NCI-H128 (cell line): ENCODE results near the gene NPTN.

Source experiments
- DNase-seq: peaks from one replicate; lab custom pipeline; 2025; ENCODE audit not compliant: unreplicated experiment; lab: John Stamatoyannopoulos, UW

Gene NPTN

DNA sequence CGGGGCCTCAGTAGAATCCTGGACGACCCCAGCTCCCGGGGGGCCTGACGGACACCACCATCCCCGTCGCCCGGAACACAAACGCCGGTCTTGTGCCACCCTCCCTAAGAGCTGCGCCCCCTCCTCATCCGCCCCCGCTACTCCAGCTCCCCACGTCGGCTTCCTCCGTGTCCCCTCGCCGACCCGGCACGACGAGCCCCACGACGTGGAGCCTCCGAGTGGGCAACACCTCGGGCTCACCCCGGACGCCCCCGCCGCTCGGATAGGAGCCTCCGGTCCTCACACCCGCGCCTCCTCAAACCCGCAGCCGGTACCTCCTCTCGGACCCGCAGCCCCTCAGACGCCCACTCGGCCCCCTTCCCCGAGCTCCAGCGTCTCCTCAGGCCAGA, 525 bp downstream of the NPTN start:
- DNase-seq: no peak

DNA sequence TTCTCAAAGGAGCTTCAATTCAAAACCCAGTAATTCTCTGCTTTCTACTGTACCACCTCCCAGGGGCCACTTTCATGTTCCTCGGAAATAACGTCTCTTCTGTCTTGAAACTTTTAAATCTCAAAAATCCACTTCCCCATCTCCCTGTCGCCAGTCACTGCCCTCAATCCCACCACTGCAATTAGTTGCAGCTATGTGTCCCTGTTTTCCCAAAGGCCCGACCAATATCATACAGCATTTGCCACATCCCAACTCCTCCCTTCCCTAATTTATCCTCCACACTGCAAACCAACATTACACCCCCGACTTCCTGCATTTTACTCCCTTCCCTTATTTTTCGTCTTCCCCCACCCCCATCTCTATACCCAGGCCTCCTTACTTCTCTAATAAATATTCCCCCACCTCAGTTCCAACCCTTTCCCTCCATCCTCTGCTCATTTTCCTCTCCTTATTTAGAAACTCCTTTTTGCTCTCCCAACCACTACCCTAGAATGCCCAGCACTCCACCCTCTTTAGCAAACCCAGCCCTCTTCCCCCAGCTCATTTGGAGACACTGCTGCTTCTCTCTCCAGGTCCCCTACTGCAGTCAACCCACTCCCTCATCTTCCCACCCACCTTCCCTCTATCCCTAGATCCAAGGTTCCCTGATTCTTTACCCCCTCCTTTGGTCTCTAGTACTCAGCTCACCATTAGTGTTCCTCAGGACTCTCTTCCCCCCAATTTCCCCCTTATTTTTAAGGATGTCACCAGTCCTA, 1.1 kb downstream of the NPTN start:
- DNase-seq: no peak

DNA sequence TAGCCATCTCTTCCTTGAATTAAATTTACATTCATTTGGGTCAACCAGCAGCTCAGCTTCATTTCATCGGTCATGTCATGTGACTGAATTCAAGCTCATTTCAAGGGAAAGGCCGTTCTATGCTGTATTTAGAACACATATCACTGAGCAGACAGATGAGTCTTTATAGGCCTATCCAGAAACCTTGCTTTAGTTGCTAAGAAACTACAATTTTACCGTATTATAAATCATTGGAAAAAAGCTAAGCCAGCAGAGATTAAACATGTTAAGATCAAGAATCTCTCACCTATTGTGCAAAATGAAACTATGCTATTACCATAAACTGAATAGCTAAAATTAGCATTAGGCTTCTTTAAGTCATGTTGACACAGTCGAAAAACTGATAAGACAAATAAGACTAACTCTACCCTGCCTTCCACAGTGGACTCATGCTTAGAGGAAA, 2.2 kb downstream of the NPTN start:
- DNase-seq: no peak

DNA sequence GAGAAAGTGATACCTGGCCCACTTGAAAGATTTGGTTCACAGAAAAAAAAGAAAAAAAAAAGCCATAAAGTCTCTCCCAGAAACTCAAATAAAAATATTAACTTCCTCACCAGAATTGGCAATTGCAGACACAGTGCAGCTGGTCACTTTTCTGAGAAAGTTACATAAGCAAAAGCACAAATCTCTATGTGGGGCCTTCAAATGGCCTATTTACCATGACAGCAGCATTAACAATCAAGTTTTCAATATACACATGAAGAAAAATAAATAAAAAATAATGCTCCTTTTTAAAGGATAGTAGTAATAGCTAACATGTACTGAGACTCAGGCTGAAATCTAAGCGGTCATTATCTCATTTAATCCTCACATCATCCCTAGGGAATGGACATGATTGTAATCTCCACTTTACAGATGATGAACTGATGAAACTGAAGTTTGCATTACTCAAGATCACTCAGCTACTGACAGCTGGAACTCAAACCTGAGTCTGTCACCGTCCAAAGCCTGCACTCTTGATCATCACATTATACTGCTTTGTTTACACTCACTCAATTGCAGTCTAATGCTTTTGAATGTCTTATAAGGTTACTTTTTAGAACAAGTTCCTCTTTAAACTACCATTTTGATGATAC, 3.3 kb downstream of the NPTN start:
- no peak for DNase-seq

DNA sequence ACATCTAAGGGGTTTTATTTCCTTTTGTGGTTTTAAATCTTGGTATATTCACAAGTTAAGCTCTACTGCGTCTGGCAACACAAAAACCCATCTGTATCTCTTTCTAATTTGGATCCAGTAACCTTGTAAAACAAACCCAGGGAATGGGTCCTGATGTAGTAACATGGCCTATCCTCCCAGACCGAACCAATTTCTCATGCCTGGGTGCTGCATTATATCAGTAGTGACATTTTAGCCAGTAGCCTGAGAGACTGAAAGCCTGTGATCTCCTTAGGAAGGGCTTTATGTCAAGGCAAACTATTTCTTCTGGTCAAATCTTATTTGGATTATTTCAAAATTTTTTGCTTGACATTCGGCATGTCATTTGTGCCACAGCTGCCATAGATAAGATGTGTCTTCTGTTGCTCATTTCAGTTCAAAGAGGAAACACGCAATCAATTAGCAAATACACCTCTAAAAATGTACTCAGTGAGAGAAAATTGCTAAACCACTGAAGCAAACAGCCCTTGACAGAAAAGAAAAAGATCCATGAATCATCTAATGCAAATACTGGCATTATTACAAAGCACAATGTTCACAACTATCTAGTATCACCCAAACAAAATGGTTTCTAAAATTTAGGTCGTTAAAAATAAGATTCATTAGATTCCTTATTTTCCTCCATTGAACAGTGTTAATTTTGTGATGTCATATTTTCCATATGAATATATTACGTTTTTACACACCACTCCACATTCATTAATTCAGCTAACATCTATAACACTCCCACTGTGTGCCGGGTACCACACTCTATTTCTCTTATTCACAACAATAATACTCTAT, 4.0 kb downstream of the NPTN start:
- DNase-seq: no peak

DNA sequence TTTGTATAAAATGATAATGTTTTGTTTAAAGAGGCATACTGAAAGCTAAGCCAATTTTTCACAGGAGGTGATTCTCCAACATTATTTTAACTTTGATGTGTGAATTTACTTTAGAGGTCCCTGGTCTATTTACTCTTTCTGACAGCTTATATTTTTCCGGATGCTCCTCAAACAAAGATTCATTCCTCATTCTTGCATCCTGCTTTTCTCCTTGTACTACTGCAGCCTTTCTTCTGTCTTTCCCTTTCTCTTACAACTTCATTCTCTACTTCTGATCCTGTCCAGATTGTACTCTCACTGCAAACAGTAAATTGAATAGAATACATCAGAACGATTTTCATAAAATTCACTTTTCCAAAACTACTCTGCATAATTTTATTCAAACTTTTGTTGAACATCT, 5.1 kb downstream of the NPTN start:
- DNase-seq: no peak

DNA sequence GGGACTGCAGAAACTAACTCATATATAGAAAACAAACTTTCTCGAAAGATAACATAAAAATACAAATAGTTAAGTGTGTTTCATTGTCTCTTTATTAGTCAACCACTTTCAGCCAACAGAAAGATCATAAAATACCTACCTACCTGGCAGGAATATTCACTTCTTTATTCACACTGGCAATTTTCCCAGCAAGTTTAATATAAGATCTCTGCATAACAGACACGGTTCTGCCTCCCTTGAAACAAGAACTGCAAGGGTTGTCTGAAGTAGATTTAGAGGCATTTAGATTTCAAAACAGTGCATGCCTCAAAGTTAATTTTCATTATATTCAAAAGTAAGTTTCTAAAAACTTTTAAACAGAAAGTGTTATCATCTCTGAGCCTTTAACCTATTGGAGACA, 7.1 kb downstream of the NPTN start:
- DNase-seq: no peak

DNA sequence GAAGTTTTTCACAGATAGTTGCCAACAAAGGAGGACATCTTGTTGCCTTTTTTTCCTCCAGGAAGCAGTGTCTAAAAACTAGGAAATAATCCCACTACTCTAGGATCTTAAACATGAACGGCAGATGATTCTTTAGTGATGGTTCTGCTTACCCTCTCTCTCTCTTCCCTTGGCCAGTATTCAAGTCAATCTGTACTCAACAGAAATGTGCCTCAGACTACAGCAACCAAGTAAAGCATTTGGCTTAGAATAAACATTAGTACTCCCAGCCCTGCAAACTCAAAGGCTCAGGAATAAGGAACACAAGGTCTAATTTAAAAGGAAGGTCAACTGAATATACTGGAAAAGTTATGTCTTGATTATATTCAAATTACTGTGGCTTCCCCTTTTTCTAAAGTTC, 8.7 kb downstream of the NPTN start:
- no peak for DNase-seq

DNA sequence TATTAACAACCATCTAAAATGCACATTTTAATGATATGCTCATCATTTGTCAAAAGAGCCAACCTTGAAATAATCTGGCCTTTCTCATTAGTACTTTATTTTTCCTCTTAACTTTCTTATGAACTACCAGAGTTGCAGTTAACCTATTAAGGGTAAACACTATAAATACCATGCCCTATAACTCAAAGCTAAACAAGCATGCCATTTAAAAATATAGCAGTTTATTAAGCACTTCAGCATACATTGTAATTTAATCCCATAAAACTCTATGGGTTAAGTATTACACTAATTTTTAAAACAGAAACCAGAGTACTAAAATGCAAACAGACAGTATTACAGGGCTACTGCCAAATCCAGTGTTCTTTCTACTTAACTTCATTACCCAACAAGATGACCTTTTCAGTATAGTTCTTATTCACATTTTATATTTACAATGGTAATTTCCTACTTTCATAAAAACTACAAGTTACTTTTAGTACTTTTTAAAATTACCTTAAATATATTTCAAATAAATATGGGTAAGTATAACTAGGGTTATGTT, 11.8 kb downstream of the NPTN start:
- no peak for DNase-seq

DNA sequence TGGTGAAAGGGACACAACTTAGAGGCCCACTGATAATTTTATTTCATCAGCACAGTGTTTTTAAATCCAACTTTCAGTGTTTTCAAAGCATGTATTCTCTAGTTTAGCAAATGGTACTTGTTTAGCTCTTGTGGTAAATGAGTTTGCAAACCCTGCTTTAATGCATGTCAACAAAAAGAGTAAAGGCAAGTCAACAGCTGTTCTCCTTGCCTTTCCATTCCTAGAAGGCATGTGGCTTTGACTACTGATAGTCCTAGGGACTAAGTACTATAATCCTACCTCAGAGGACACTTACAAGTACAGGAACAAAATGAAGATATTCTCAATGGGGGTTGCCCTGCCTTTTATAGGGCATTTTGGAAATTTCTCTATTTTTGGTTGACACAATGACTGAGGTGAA, 13.1 kb downstream of the NPTN start:
- DNase-seq: no peak

DNA sequence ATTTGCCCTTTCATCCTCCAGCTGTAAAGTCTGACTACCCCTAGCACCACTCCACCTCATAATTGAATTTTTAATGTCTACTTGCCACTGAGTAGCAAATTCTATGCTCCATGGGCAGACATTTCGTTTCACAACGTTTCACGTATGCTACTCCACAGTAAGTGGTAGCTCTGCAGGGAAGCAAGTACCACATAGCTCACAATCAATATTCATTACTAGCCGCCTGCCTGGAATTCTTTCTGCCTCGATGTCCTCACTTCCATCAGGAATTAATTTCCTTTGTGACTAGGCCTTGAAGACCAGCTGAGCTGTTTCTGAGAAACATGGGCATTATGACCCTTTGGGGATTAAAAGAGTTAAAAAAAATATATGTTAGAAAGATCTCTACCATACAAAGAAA, 15.3 kb downstream of the NPTN start:
- DNase-seq: no peak

DNA sequence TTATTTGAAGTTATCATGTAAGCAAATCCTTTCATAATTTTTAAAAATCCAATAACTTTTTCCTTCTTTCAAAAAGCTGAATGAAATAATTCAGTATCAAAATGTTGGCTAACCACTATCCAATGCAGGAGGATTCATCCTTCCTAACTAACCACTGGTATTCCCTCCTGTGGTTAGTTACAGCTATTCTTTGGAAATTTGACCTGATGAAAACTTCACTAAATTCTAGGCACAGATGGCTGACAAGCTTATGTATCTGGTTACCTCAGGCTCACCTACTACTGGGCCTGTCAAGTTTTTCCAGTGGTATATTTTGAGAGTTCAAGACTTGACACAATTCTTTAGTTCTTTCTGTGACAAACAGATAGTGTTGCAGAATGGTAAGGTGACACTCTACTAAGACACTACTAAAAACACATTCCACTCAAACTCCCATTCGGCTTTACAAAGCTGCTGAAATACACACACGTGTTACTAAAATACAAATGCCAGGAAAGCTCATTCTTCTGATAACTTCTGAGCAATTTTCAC, 15.8 kb downstream of the NPTN start:
- DNase-seq: no peak

DNA sequence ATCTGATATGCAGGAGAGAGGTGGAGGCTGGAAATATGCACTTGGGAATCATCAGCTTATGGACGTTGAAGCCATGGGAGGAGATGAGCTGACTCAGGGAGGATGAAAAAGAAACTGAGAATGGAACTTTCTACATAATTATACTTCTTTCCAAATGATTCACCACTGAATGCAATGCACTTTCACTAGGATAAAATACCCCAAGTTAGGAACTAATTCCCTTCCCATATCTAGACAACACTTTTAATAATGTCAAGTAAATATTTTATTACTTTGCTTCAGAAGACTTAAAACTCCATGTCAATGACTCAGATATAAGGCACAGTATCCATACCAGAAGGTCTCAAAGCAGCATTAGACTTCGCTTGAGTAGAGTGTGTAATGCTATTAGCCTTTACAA, 24.2 kb downstream of the NPTN start:
- no peak for DNase-seq

DNA sequence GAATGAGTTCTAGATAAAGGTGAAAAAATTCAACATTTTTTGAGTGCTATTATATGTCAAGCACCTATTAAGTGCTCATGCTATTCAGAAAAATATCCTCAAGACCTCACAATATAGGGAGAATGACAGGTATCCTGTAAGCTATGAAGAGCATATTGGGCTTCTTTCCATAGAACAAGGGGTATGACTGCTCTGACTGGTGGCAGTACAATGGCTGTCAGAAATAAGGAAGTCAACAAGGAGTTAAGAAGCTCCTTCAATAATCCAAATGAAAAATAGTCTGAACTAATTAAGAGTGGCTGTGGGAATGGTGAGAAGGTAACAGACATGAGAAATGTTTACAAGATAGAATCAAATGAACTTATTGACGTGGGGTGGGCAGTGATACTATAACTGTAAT, 24.7 kb downstream of the NPTN start:
- DNase-seq: no peak

DNA sequence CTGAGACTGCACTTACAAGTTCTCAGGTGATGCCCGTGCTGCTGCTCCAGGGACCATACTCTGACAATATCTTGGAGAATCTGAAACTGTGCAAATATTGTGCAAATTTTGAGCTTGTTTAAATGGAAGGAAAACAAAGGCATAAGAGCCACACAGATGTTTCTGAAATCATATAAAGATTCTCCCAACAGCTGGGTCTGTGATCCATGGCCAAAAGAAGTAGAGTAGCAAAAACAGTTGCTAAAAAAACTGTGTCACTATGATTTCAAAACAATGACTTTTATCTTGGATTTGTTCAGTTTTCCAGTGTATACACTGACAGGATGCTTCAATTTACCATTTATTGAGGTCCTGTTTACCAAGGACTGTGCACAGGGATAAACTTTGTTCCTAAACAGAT, 25.3 kb downstream of the NPTN start:
- no peak for DNase-seq

DNA sequence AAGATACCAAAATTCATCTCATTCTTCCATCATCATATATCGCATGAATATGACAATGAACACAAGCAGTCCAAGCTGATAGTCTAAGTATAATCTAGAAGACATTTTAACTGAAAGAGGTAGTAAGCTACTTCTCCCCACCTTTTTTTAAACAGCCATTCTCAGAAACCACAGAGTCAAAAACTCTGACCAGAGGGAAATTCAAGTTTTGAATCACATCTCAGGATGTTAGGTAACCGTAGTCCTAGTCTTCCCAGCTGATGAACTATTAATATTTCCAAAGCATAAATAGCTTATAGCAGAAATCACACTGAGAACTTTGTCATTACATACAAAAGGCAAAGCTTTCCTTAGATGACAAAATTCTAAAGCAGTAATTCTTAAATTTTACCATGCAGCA, 25.8 kb downstream of the NPTN start:
- DNase-seq: no peak

DNA sequence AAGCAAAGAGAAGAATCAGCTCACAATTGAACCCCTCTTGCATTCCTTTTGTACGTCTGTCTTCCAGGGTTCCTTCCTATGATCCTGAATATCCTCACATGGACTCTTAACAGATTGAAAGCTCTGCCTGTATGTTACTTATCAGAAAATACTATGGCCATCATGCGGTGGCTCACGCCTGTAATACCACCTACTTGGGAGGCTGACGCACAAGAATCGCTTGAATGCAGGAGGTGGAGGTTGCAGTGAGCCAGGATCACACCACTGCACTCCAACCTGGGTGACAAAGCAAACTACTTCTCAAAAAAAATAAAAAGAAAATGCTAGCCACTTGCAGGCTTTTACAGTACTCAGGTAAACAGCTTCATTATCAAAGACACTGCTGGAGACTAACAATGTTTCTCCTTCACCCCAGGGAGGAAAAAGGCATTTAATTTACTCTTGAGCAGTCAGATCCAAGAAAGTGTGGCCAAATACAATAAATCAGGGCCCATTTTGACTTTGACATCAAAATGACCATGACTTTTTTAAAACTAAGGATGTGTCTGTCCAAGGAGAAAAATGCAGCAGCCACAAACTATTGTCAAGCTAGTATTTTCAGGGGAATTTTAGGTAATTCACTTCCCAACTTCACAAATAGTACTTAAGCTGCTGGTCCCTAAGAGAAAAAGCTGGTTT, 27.3 kb downstream of the NPTN start:
- DNase-seq: no peak

DNA sequence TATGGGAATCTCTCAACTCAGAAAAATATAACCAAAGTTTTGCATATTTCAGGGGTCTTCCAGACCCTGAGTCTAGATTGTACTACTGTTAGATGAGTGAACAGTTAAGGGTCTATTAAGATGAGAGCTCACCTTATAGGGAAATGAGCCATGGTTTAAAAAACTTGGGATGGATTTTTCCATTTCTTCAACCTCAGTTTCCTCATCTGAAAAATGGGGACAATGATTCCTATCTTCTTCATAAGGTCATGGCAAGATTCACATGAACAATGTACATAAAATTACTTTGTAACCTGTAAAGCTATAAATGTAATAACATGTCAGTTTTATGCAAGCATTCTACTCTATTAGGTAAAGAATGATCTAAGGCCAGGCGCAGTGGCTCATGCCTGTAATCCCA, 28.7 kb downstream of the NPTN start:
- no peak for DNase-seq

DNA sequence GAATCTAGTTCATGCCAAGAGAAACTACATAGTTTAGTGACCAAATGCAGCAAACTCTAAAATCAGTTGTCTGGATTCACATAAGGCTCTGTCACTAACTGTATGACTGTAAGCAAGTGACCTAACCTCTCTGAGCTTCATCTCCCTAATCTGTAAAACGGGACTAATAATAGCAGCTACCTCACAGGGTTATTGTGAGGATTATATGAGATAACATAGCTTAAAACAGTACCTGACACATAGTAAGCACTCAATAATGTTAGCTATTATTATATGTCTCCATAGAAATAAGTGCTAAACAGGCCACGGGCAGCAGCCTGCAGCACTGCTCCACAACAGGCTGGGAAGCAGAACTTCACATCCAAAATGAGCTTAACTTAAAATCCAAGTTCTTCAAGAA, 30.2 kb downstream of the NPTN start:
- DNase-seq: no peak

DNA sequence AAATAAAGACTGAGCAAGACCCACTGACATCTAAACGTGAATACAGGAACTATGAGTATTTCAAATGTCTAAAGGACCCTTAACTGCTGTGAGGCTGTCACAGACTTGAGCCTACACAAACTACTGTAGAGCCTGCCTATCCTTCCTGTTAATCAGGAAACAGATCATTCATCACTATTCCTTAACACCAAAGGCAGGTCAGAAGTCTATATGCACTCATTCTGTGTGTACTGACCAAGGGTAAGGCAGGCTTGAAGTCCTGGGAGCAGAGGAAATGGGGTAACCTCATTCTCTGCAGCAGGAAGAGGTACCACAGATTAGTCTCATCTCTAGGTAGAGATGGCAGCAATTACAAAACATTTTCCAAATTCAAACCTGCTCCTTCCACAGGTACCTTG, 30.7 kb downstream of the NPTN start:
- DNase-seq: no peak
